GM21381 (cell line): ENCODE measurements around the gene ADORA2B.
"Not testable (repeated sequence)": the region's sequence is repeated elsewhere in the genome, so short reads cannot be mapped to it uniquely, and the experiment has no call there.

Experiments
- ATAC-seq: cut with Tn5 transposase; IDR thresholded peaks from one replicate; pipeline ENCODE4 v1.9.1; 2021; ENCODE audit warnings: mild to moderate bottlenecking, moderate library complexity; ENCODE audit not compliant: unreplicated experiment

The ADORA2B gene

DNA sequence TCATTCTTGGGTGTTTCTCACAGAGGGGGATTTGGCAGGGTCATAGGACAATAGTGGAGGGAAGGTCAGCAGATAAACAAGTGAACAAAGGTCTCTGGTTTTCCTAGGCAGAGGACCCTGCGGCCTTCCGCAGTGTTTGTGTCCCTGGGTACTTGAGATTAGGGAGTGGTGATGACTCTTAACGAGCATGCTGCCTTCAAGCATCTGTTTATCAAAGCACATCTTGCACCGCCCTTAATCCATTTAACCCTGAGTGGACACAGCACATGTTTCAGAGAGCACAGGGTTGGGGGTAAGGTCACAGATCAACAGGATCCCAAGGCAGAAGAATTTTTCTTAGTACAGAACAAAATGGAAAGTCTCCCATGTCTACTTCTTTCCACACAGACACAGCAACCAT is 34.1 kb downstream of the ADORA2B start:
- ATAC-seq = not testable (repeated sequence)

DNA sequence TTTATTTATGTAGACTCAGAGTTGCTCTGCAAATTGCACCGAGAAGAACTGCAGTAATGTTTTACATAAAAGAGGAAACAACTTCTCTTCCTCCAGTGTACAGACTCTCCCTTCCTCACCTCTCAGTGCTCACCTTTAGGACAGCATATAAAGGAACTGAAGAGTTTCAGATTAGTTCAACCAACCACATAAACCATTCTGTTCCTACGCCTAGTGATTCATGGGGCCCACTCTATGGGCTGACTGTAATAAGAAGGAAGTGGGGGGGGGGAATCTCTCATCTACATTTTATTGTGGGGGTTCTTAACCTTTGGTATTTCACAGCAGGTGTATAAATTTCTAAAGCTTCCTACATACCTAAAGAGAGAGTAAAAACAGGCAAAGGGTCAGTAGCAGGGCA is 36.3 kb downstream of the ADORA2B start:
- ATAC-seq = peak; percentile 96

DNA sequence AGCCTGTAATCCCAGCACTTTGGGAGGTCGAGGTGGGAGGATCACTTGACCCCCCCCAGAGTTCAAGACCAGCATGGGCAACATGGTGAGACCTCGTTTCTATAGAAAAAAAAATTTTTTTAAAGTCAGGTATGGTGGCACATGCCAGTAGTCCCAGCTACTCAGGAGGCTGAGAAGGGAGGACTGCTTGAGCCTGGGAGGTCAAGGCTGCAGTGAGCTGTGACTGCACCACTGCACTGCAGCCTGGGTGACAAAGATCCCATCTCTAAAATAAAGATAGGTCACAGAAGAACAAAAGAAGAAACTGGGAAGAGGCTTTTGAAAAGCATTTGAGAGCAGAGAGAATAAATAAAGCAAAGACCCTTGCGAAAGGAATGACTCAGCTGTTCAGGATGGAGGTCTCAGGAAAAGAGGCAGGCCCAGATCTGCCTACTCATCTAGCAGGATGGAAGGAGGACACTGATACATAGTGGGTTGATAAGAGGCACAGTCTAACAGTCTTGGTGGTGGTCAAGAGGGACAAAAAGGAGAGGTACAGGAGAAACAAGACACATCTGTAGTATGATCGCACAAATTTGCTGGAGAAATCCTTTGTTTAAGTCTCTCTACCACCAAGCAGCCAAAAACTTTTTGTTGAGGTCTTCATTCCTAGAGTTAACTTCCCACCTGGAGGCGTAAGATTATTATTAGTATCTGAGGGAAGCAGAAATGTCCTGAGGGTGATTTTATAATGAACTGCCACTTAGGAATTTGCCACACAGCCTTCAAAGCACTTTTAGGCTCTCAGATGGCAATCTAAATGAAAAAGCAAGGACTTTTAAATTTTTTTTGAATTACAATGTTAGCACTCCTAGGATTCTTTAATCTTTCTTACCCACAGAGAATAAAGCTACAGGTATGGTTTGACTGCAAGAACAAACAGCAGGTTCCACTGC is 37.0 kb downstream of the ADORA2B start:
- no peak for ATAC-seq

DNA sequence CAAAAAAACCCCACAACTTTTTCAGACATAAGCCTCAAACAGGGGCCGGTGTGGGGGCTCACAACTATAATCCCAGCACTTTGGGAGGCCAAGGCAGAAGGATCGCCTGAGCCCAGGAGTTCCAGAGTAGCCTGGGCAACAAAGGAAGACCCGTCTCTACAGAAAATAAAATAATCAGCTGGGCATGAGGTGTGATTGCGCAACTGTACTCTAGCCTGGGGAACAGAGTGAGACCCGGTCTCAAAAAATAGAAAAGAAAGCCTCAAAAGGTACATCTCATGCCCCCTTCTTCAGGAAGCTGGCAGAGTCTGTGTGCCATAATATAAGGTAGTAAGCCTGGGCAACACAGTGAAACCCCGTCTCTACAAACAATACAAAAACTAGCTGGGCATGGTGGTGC is 51.4 kb downstream of the ADORA2B start:
- ATAC-seq = no peak

DNA sequence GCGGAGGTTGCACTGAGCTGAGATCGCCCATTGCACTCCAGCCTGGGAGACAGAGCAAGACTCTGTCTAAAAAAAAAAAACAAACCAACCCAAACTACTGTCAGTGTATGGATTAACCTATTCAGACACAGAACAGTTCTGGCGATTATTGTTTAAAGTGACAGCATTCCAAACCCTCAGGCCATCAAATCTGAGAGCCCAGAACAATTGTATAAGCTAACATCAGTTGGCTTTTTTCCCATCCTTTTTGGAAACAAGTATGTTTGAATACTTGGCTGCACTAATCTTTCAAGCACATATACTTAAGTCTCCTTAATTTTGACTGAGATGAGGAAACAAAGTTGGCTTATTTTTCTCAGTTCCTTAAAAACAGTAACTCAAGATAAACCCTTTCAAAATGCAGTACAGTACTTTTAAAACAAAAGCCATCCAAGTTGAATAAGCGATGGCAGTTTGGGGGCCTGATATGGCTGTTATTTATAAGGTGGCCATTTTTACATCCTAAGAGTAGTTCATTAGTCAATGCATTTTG is 53.2 kb downstream of the ADORA2B start:
- no peak for ATAC-seq

DNA sequence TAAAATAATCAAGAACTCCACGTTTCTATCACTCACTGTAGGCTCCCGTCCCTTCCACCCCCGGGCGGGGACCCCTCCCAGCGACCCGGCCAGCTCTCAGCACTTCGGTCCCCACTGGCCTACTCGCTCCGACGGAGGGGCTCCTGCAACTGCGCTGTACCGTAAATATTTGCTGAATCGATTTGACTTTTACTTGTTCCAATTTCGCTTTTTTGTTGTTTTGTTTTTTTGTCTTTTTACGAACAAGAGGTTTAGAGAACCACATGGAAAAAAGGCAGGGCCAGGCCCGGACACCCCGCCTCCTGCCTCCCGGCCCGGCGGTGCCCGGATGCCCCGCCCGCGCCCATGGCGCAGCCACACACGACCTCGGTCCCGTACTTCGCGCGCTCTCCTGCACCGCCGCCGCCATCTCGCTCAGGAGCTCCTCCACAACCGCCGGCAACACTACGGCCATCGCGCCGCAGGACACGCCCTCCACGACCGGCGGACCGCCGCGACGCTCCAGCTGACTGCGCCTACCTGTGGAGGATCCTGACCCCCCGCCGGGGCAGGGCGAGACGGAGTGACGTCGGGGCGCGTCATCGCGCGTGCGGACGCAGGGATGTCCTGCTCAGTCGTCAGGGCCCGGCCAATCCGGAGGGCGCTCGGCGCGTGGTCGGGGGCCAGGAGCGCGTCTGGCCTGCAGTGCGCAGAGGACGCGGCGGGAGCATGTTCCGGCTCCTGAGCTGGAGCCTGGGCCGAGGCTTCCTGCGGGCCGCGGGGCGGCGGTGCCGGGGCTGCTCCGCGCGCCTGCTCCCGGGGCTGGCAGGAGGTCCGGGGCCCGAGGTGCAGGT is 54.4 kb downstream of the ADORA2B start, which contains the start of the genes TTC19 and ZSWIM7:
TSS of gene TTC19 (plus strand) at position 684 of the 833 bp plus-strand sequence. CDS start at position 709, 25 bp downstream.
TSS of gene ZSWIM7 (minus strand) at position 564 of the 833 bp plus-strand sequence. CDS start at position 454, 110 bp downstream.
- ATAC-seq = peak; percentile 95

DNA sequence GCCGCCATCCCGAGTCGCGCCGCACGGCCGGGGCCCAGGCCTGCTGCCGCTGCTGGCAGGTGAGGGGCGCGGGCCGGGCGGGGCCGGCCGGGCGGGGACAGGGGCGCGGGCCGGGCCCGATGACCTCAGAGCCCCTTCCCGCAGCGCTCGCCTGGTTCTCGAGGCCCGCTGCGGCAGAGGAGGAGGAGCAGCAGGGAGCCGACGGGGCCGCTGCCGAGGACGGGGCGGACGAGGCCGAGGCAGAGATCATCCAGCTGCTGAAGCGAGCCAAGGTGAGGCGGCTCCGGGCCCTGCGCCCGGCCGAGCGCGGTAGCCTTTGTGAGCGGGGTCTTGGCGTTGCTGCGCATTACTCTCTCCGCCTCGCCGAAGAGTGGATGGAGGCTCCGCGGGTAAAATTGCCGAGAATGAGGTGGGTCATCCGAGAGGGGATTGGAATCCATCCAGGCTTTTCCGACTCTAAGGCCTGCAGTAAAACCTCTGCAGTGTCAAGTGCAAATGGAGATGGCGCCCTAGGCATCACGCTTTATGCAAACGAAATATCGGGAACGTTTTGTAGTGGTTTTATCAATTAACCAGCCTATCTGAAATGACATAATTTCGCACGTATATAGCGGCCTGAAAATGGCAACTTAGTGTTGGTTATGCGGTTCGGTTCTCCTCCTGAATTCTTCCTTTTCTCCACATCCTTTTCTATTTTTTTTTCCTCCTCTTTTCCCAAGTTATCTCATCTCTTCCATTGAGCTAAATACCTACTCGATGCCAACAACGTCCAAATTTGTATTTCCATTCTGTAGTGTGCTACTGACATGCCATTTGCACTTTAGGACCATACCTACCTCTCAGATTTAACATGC is 55.3 kb downstream of the ADORA2B start:
- ATAC-seq = peak; percentile 44

DNA sequence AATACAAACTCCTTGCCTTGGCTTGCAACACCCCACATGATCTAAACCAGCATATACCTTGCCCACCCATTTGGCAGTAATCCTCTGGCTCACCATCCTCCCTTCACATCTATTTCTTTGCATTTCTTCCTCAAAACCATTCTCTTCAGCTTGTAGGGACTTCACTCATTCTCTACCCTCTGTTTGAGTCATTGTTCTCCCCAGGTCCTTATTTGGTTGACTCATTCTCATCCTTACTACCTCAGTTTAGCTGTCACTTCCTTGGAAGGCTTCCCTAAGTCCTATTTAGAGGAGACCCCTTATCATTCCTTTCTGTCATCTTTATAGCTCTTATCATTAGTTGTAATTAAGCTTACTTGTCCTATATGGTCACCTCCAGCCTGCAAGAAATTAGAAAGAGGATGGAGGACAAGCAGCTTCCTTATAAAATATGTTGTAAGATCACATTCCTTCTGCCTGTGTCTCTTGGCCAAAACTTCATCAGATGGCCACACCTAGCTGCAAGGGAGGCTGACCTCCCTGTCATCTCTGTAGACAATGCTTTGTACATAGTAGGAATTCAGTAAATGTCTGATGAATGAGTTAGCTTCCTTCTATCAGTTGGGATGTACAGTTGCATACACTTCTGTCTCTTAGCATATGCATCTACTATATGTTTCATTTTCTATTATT is 56.4 kb downstream of the ADORA2B start:
- no peak for ATAC-seq

DNA sequence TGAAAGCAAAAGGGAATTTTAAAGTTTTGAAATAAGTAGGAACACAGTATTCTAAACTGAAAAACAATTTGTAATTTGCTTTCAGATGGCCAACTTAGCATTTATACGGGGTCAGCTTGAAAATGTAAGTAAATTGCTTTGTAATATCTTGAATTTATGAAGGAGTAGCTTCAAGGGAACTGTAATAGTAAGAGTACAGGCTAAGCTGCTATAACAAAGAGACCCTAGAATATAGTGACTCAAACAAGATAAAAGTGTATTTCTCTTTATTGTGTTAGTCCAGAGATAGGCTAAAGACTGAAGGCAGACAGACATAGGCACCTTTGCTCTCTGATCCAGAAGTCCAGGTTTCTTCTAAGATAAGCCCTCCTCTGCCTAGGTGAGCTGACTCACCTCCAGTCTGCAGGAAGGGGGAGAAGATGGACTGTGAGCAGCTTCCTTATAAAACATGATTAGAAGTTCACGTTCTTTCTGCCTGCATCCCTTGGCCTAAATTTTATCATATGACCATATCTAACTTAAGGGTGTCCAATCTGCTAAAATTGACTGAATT is 57.9 kb downstream of the ADORA2B start:
- ATAC-seq = no peak

DNA sequence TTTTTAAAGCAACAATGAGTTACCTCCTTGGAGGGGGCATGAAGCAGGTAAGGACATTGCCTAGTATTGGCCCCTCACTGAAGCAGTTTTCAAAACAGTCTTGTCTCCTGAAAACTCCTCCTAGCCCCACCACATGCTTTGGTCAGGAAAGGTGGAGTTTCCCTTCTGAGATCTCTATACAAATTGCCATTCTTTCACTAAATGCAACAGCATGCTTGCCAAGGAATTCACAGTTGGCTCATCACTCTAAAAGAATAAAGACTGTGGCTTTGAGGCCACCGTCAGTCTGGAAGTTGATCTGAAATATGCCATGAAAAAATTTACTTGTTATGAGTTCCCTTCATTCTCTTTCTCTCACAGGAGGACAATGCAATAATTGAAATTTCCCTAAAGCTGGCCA is 58.9 kb downstream of the ADORA2B start:
- ATAC-seq = no peak

DNA sequence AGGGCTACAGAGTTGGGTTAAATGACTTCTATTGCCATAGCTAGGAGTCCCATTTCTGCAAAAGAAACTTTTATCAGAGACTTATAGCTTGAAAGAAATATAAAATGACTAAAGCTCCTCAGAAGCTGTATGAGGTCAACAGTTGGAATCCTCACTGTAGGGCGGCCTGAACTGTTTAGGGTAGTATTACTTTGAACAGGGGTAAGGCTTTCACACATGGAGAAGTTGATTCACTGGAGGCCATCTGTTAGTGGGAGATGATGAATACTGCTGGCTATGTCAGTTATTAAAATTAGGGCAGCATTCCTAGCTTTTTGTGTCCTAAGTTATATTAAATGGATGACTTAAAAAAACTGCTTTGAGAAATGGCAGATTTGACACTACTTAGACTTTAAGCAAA is 60.7 kb downstream of the ADORA2B start:
- no peak for ATAC-seq

DNA sequence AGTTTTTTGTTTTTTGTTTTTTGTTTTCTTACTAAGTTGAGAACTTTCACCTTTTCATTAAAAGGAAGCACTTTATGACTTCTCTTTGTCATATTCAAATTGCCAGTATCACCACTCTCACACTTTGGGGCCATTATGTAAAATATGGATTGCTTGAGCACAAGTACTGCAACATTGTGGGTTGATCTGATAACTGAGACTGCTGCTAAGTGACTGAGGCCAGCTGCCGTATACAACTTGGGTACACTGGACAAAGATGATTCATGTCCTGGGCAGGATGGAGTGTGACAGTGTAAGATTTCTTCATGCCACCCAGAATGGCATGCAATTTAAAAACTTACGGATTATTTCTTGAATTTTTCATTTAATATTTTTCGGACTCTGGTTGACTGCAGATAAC is 62.5 kb downstream of the ADORA2B start:
- no peak for ATAC-seq

DNA sequence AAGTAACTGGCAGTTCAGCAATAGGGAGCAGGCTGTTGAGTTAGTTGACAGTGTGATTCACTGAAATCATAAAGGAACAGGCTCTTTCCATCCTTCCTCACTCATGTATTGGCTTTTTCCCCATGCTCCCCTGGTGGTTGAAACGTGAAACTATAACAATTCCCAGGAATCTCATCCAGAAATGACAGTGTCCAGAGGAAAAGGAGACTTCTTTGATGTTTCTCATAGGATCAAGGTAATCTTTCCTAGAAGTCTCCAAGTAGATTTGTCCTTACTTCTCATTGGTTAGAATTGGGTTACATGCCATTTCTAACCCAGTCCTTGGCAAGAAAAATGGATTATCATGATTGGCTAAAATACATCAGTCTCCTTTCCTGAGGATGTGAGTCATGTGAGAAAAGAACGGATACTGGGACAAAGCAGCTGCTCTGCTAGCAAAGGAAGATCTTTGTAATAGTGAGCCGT is 69.0 kb downstream of the ADORA2B start:
- ATAC-seq = no peak

DNA sequence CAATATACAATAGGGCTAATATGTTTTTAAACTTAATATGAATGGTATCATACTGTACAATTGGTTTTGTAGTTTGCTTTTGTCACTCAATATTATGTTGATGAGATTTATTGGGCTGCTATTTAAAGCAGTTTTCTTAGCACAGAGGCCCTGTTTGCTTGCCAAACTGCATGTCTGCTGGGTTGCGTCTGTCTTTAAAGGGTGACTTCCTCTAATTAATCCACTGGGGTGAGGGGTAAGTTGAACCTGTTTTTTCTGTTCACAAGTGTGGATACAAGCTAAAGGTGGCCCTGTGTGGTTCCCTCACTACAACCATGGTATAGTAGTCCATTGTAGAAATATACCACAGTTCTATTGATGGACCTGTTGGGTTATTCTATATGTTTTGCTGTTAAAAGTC is 74.4 kb downstream of the ADORA2B start:
- ATAC-seq = no peak

DNA sequence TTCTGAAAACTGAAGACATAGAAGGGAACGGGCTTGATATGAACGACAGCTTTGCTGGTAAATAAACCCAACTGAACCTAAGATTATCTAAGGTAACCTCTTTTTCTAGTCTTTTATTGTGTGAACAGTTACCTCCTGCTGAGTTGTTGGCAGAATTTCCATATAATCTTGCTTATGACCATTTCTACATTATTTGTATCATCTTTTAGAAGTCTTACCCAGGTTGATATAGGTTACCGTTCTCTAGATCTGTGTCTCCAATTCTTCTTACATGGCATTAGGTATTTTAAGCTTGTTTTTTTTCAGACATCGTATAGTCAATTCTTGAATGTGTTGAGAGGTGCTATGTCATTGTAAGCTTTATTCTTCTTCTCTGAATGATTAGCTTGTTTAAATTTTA is 79.0 kb downstream of the ADORA2B start:
- no peak for ATAC-seq

DNA sequence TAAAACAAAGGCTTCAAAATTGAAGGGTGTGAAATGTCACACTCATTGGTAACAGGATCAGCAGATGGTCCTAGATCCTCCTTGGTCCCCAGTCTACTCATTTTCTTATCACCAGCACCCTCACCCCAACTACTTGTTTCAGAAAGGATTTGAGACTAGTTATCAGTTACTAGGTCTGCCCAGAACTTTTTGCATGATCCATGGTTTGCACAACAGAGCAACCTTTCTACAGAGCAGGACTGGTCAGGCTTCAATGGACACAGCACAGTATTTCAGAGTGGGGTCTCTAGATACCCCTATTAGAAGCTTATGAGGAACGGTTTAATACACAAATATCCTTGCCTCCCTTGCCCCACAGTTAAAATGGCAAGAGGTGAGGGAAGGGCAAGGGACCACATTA is 80.3 kb downstream of the ADORA2B start:
- no peak for ATAC-seq
